HG02798 (cell line): ENCODE measurements around the gene CDK2AP2.
"Not testable (repeated sequence)": the region's sequence is repeated elsewhere in the genome, so short reads cannot be mapped to it uniquely, and the experiment has no call there.

Experiments
- ATAC-seq: cut with Tn5 transposase; IDR thresholded peaks from one replicate; pipeline ENCODE4 v1.9.1; 2021; ENCODE audit warnings: mild to moderate bottlenecking; ENCODE audit not compliant: unreplicated experiment, poor library complexity

CDK2AP2 gene

GRCh38 chr11:67492069-67492727, 15.8 kb downstream of the CDK2AP2 start:
- ATAC-seq = no peak

DNA sequence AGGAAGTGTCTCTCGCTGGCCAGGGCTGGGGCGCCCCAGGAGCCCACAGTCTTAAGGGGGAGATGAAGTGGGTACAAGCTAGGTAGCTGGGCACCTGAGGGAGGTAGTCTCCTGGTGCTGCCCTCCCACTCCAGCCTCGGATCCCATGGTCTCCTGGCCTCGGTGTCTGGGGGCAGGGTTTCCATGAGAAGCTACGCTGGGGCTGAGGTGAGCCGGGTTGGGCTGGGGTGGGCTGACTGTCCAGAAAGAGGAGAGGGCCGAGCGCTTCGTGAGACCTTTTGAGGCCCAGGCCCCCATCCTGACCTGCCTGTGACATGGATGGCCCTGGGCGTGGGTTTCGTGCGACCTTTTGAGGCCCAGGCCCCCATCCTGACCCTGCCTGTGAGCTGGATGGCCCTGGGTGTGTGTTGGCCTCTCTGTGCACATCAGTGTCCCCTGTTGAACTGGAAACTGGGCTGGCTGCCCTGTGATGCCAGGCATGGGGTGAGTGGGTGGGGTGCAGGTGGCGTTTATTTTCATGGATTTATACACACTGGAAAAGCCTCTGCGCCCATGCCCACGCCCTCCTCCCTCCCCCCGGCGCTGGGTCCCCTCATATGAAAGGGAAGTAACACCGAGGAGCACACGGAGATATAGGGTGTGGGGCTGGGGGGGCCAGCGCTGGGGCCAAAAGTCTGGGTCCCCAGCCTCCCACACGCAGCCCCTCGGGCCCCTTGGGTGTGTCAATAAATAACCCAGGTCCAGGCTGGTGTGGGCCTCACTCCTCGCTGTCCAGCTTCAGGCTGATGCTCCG, 16.5 kb downstream of the CDK2AP2 start:
- ATAC-seq = no peak

DNA sequence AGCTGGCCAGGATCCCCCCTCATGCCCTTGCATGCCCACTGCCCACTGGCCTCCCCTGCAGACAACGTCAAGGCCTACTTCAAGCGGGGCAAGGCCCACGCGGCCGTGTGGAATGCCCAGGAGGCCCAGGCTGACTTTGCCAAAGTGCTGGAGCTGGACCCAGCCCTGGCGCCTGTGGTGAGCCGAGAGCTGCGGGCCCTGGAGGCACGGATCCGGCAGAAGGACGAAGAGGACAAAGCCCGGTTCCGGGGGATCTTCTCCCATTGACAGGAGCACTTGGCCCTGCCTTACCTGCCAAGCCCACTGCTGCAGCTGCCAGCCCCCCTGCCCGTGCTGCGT, 17.3 kb downstream of the CDK2AP2 start:
- ATAC-seq = no peak

DNA sequence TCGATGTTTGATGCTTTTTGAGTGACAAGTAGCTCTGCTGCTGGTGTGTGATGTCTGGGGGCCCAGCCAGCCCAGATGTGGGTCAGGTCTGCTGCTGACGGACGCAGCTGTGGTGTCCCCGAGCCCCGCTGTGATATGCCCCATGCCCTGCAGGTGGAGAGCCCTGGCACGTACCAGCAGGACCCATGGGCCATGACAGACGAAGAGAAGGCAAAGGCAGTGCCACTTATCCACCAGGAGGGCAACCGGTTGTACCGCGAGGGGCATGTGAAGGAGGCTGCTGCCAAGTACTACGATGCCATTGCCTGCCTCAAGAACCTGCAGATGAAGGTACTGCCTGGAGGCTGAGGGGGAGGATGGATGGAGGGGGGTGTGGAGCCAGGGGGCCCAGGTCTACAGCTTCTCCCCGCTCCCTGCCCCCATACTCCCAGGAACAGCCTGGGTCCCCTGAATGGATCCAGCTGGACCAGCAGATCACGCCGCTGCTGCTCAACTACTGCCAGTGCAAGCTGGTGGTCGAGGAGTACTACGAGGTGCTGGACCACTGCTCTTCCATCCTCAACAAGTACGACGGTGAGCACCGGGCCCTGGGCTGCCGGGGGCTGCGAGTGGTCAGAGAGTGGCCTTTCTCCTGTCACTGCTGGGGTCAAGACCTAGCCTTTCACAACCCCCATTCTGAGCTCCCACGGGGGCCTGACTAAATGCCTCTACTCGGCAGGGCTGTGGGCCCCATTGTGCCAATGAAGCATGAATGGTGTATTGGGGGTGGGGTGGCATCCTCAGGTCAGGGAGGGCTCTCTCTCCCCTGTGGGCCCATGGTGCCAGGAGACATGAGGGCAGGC, 17.9 kb downstream of the CDK2AP2 start:
- no peak for ATAC-seq

GRCh38 chr11:67489203-67489884, 18.6 kb downstream of the CDK2AP2 start:
- ATAC-seq = no peak

- peak; percentile 35 for ATAC-seq
Observed at GRCh38 chr11:67486481-67487195, 21.3 kb downstream of the CDK2AP2 start.

GRCh38 chr11:67485873-67486361, 22.0 kb downstream of the CDK2AP2 start:
- peak; percentile 17 for ATAC-seq

GRCh38 chr11:67484847-67485311, 23.1 kb downstream of the CDK2AP2 start:
- ATAC-seq = no peak

DNA sequence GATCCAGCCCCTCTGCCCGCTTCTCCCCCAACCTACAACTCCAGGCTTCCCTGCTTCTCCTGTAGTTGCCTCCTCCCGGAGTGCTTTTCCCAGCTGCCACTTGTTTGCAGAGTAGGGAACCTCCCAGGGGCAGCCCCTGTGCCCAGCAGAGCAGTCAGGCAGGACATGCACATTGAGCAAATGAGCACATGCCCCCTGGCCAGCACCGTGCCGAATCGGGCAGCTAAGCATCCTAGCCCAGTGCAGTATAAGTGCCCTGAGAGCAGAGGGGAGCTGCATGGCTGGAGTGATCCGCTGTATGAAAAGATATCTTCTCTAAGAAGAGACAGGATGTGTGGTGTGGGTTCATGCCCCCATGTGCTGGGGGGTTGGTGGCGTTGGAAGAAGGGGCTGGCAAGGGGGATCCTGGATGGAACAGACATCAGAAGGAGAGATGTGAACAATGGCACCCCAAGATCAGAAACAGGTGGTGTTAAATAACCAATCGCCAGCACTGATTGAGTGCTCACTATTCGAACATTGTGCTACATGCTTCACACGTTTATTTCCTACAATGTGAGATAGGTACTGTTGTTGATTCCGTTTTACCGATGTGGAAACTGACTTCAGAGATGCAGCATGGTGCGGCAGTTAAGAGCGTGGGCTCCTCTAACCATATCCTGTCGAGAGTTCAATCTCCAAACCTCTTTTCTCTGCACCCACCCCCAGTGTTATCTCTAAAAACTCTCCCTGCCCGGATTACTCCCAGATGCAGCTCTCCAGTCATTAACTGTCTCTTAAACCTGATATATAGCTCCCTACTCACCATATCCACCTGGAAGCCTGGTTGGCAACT, 23.9 kb downstream of the CDK2AP2 start:
- ATAC-seq = no peak

DNA sequence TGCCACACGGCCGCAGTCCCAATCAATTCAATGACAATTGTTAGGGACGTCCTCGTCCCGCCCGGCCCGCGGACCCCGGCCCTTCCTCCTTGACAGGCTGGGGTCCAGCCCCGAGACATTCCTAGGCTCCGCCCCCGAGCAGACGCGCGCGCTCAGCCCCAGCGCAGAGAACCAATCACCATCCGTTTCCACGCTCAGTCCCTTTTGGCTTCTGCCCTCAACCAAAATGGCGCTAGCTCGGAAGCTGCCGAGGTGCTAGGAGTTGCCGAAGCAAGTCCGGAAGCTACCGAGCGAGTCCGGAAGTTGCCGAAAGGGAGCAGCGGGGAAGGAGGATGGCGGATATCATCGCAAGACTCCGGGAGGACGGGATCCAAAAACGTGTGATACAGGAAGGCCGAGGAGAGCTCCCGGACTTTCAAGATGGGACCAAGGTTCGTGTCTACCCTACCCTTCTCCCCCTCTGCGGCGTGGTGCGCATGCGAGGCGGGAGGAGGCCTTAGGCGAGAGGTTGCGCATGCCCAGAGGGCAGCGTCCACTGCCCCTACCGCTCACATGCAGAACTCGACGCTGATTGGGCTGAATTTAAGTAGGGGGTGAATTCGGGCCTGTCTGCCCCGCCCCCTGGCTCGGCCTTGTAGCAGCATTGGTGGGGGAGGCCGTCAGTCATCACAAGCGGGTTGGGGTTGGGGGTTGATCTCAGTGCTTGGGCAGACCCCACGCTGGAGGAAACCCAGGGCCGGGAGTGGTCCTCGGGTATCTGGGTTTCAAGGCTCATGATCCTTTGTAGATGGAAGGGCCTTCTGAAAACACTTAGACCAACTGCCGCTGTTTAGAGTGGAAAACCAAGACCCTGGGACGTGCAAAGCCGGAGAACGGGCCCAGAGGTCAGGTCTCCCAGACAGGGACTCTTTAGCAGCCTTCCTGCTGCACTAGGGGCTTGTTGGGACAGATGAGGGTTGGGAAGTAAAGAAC, 24.8 kb downstream of the CDK2AP2 start, which contains the start of gene AIP:
Gene AIP (plus strand): TSS at position 200 of the 972 bp plus-strand sequence. CDS start 133 bp downstream, at position 333.
- ATAC-seq = peak; percentile 77

- ATAC-seq = no peak
Observed at GRCh38 chr11:67482275-67482826, 25.6 kb downstream of the CDK2AP2 start.

DNA sequence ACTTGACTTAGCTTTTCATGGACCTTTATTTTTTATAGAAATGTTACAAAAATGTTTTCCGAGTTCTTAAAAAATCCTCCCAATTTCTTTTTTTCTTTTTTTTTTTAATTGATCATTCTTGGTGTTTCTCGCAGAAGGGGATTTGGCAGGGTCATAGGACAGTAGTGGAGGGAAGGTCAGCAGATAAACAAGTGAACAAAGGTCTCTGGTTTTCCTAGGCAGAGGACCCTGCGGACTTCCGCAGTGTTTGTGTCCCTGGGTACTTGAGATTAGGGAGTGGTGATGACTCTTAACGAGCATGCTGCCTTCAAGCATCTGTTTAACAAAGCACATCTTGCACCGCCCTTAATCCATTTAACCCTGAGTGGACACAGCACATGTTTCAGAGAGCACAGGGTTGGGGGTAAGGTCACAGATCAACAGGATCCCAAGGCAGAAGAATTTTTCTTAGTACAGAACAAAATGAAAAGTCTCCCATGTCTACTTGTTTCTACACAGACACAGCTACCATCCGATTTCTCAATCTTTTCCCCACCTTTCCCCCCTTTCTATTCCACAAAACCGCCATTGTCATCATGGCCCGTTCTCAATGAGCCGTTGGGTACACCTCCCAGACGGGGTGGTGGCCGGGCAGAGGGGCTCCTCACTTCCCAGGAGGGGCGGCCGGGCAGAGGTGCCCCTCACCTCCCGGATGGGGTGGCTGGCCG, 30.5 kb downstream of the CDK2AP2 start:
- not testable (repeated sequence) for ATAC-seq

- ATAC-seq = not testable (repeated sequence)
Observed at GRCh38 chr11:67476692-67477091, 31.3 kb downstream of the CDK2AP2 start.

- no peak for ATAC-seq
Observed at GRCh38 chr11:67472882-67473281, 35.1 kb downstream of the CDK2AP2 start.

DNA sequence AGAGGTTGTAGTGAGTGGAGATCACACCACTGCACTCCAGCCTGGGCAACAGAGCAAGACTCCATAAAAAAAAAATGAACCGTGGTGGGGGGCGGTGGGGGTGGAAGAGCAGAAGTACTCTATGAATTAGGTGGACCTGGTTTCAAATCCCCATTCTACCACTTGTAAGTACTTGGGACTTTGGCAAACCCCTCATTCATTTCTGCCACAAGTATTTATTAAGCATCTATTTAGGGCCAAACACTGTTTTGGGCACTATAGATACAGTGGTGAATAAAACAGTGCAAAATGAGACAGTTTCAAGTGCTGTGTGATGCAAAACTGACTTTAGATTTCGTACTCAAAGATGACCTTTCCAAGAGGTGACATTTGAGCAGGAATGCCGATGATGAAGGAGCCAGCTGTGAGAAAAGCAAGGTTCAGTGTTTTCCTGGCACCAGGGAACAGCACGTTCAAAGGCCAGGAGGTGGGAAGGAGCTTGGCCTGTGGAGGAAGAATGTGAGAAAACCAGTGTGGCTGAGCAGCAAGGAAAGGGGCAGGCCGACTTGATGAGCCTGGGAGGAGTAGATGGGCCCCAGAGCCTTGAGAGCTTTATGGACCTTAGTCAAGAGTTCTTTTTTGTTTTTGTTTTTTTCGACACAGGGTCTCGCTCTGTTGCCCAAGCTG, 37.5 kb downstream of the CDK2AP2 start:
- ATAC-seq = no peak

DNA sequence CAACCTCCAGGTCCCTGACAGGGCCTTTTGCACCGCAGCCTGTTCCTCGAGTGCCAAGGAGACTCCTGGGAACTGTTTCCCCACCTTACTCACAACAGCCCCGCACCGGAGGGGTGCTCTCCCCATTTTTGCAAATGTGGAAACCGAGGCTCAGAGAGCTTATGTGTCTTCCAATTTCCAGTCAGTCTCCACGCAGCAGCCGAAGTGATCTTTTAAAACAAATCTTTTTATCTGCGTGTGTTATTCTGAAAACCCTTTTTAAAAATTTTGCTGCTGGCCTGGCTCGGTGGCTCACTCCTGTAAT, 38.5 kb downstream of the CDK2AP2 start:
- no peak for ATAC-seq
